SK-N-SH (cell line): ENCODE results near the gene TDP2.

Source experiments
- EZH2phosphoT487 ChIP-seq: fragments of 200-600 bp; sonication (generic); IDR thresholded peaks from 2 replicates; pipeline ENCODE4 v1.6.1; 2017; ENCODE audit warnings: low read depth, mixed run types, mild to moderate bottlenecking, antibody characterized with exemption, moderate library complexity, borderline replicate concordance
- SIN3A ChIP-seq: IDR thresholded peaks from 2 replicates; pipeline ENCODE4 v1.6.1; 2012; ENCODE audit warnings: low read depth, mild to moderate bottlenecking, low read length, moderate library complexity, borderline replicate concordance
- TF ChIP-seq, protein P1 (sequence below): fragments of 200-600 bp; sonication (generic); IDR thresholded peaks from 2 replicates; pipeline ENCODE4 v1.6.1; 2017; ENCODE audit warnings: antibody characterized with exemption, mild to moderate bottlenecking, moderate library complexity

DNA sequence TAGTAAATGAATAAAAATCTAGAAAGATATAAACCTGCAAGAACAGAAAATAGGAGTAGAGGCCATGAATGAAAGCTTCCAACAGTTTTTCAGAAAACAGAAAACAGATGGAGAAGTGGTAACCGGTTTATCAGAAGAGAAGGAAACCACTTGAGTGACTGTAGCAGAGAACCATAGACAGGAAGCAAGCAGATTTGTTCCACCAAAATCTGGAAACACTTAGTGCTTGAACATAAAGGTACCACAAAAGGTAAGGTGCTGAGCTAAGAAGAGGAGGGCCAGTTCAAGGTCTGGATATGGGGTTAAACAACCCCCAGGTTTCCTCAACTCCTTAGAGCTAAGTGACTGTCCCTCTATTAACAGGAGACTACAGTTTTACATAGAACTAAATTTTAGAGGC is 11.5 kb downstream of the TDP2 start:
- TF ChIP-seq, protein P1, sequence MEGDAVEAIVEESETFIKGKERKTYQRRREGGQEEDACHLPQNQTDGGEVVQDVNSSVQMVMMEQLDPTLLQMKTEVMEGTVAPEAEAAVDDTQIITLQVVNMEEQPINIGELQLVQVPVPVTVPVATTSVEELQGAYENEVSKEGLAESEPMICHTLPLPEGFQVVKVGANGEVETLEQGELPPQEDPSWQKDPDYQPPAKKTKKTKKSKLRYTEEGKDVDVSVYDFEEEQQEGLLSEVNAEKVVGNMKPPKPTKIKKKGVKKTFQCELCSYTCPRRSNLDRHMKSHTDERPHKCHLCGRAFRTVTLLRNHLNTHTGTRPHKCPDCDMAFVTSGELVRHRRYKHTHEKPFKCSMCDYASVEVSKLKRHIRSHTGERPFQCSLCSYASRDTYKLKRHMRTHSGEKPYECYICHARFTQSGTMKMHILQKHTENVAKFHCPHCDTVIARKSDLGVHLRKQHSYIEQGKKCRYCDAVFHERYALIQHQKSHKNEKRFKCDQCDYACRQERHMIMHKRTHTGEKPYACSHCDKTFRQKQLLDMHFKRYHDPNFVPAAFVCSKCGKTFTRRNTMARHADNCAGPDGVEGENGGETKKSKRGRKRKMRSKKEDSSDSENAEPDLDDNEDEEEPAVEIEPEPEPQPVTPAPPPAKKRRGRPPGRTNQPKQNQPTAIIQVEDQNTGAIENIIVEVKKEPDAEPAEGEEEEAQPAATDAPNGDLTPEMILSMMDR = no peak
- TF ChIP-seq EZH2phosphoT487 = no peak
- no peak for TF ChIP-seq SIN3A
